Kidney epithelial cell (primary cell): ENCODE data around the gene HOXB3. TPM values are rescaled to one million over a fixed set of nuclear protein-coding genes. Genes with fewer than 3 reads are reported as not detected.
A peak's percentile ranks its signal among the peaks of the same experiment; 100 is the strongest.

ENCODE experiments used
- DNase-seq: peaks from one replicate; pipeline ENCODE4 v3.0.0-alpha.2; 2010; ENCODE audit warnings: low read depth
- H3K27me3 ChIP-seq: 2 replicates; pipeline ENCODE4 v1.6.0; 2011; ENCODE audit warnings: low read length; ENCODE audit not compliant: control insufficient read depth, insufficient read depth
- H3K36me3 ChIP-seq: 2 replicates; pipeline ENCODE4 v1.5.1; 2011; ENCODE audit warnings: low read length; ENCODE audit not compliant: control insufficient read depth, insufficient read depth
- H3K4me3 ChIP-seq: 2 replicates; pipeline ENCODE4 v1.5.1; 2011; ENCODE audit warnings: low read depth, mild to moderate bottlenecking, control low read depth, low read length
- CTCF ChIP-seq: IDR thresholded peaks from 2 replicates; pipeline ENCODE4 v1.5.1; 2011; ENCODE audit warnings: mild to moderate bottlenecking, moderate library complexity, low read length, control low read depth, inconsistent platforms; ENCODE audit not compliant: insufficient read depth, poor library complexity, severe bottlenecking
- total RNA-seq: library from RNA; depleted of rRNA; stranded (reverse); fragments of >200 nt; gene quantifications from 2 replicates; pipeline ENCODE4 v1.2.3, GENCODE V29; 2015

Gene HOXB3
- total RNA-seq, 1 donor from 2014 or later = 31.1 TPM

GRCh38 chr17:48596735-48597527, 6.9 kb upstream of the HOXB3 start:
- DNase-seq = no peak
- H3K36me3 ChIP-seq = peaks cover 4% of the 10 kb centered on the region
- H3K27me3 ChIP-seq = no peaks in the 10 kb centered on the region
- peak overlapping the region; percentile 92 for H3K4me3 ChIP-seq
- no peak for TF ChIP-seq CTCF

GRCh38 chr17:48596000-48596734, 6.1 kb upstream of the HOXB3 start:
- H3K36me3 ChIP-seq = peaks cover 4% of the 10 kb centered on the region
- H3K4me3 ChIP-seq = peak overlapping the region; percentile 92
- H3K27me3 ChIP-seq = no peaks in the 10 kb centered on the region
- TF ChIP-seq CTCF = no peak
- DNase-seq = no peak

GRCh38 chr17:48595278-48595999, 5.4 kb upstream of the HOXB3 start:
- H3K36me3 ChIP-seq = peaks cover 4% of the 10 kb centered on the region
- DNase-seq = no peak
- no peaks in the 10 kb centered on the region for H3K27me3 ChIP-seq
- TF ChIP-seq CTCF = no peak
- peak overlapping the region; percentile 92 for H3K4me3 ChIP-seq

GRCh38 chr17:48594538-48595277, 4.7 kb upstream of the HOXB3 start:
- H3K4me3 ChIP-seq = peak overlapping the region; percentile 92
- H3K36me3 ChIP-seq = peaks cover 4% of the 10 kb centered on the region
- H3K27me3 ChIP-seq = no peaks in the 10 kb centered on the region
- no peak for DNase-seq
- TF ChIP-seq CTCF = no peak

GRCh38 chr17:48593840-48594537, 3.9 kb upstream of the HOXB3 start:
- peaks cover 4% of the 10 kb centered on the region for H3K36me3 ChIP-seq
- H3K4me3 ChIP-seq = peak overlapping the region; percentile 92
- H3K27me3 ChIP-seq = no peaks in the 10 kb centered on the region

More at GRCh38 chr17:48593840-48594537, 3.9 kb upstream of the HOXB3 start:
- no peak for DNase-seq
- peak; percentile 76 for TF ChIP-seq CTCF
